NCI-H2081 treated with DMSO at 0.1 percent for 48 hours (cell line): ENCODE data around the gene SGSH.
"Not testable (repeated sequence)": the region's sequence is repeated elsewhere in the genome, so short reads cannot be mapped to it uniquely, and the experiment has no call there.

Experiments used
- DNase-seq: peaks from one replicate; lab custom pipeline; 2025; lab: John Stamatoyannopoulos, UW

SGSH gene

GRCh38 chr17:80210348-80211108, 9.6 kb downstream of the SGSH start:
- DNase-seq, result no peak

GRCh38 chr17:80209765-80210164, 10.4 kb downstream of the SGSH start:
- DNase-seq, result no peak

GRCh38 chr17:80208050-80208449, 12.1 kb downstream of the SGSH start:
- no peak for DNase-seq

GRCh38 chr17:80205811-80206210, 14.3 kb downstream of the SGSH start:
- DNase-seq, result no peak

- DNase-seq, result no peak
Measured at GRCh38 chr17:80204626-80205468, 15.3 kb downstream of the SGSH start.

- DNase-seq, result no peak
Measured at GRCh38 chr17:80203471-80203963, 16.6 kb downstream of the SGSH start.

- DNase-seq, result no peak
Measured at GRCh38 chr17:80202197-80202596, 17.9 kb downstream of the SGSH start.

GRCh38 chr17:80201446-80201845, 18.7 kb downstream of the SGSH start:
- DNase-seq, result no peak

GRCh38 chr17:80199295-80199694, 20.8 kb downstream of the SGSH start:
- DNase-seq, result not testable (repeated sequence)

GRCh38 chr17:80198144-80198661, 21.9 kb downstream of the SGSH start:
- no peak for DNase-seq

- DNase-seq, result no peak
Measured at GRCh38 chr17:80196652-80197051, 23.5 kb downstream of the SGSH start.

GRCh38 chr17:80195671-80196529, 24.2 kb downstream of the SGSH start:
- no peak for DNase-seq

- no peak for DNase-seq
Measured at GRCh38 chr17:80195141-80195540, 25.0 kb downstream of the SGSH start.

- DNase-seq, result no peak
Measured at GRCh38 chr17:80191865-80192661, 28.1 kb downstream of the SGSH start.

GRCh38 chr17:80191192-80191591, 28.9 kb downstream of the SGSH start:
- no peak for DNase-seq

GRCh38 chr17:80190716-80191115, 29.4 kb downstream of the SGSH start:
- DNase-seq, result no peak

- DNase-seq, result no peak
Measured at GRCh38 chr17:80189611-80190010, 30.5 kb downstream of the SGSH start.

GRCh38 chr17:80187515-80187941, 32.6 kb downstream of the SGSH start:
- no peak for DNase-seq

- DNase-seq, result no peak
Measured at GRCh38 chr17:80187090-80187489, 33.0 kb downstream of the SGSH start.

GRCh38 chr17:80185968-80186367, 34.2 kb downstream of the SGSH start:
- no peak for DNase-seq

GRCh38 chr17:80184423-80184714, 35.8 kb downstream of the SGSH start:
- no peak for DNase-seq
